ENCODE data around the gene MOK.

Gene MOK

GRCh38 chr14:102283631-102284129 lies 21.3 kb downstream of the MOK start:
- DNase-seq (ENCODE audit: low read depth), result no peak

- DNase-seq (ENCODE audit: low read depth), result no peak
These were observed 22.1 kb downstream of the MOK start for GRCh38 chr14:102282751-102283465.

GRCh38 chr14:102280376-102280962 lies 24.5 kb downstream of the MOK start:
- peak; percentile 99 for DNase-seq (ENCODE audit: low read depth)

GRCh38 chr14:102279688-102280348 lies 25.1 kb downstream of the MOK start:
- peak; percentile 99 for DNase-seq (ENCODE audit: low read depth)

GRCh38 chr14:102279282-102279681 lies 25.7 kb downstream of the MOK start:
- DNase-seq (ENCODE audit: low read depth), result no peak

GRCh38 chr14:102278631-102278935 lies 26.4 kb downstream of the MOK start:
- DNase-seq (ENCODE audit: low read depth), result no peak

GRCh38 chr14:102277874-102278630 lies 26.9 kb downstream of the MOK start:
- DNase-seq (ENCODE audit: low read depth), result no peak

GRCh38 chr14:102275866-102276265 lies 29.1 kb downstream of the MOK start:
- DNase-seq (ENCODE audit: low read depth), result no peak

- no peak for DNase-seq (ENCODE audit: low read depth)
These were observed 32.6 kb downstream of the MOK start for GRCh38 chr14:102272392-102272791.

- no peak for DNase-seq (ENCODE audit: low read depth)
These were observed 40.2 kb downstream of the MOK start for GRCh38 chr14:102264775-102265174.

- DNase-seq (ENCODE audit: low read depth), result no peak
These were observed 40.6 kb downstream of the MOK start for GRCh38 chr14:102264355-102264754.

GRCh38 chr14:102262929-102263462 lies 42.0 kb downstream of the MOK start:
- no peak for DNase-seq (ENCODE audit: low read depth)

GRCh38 chr14:102258136-102258535 lies 46.8 kb downstream of the MOK start:
- no peak for DNase-seq (ENCODE audit: low read depth)

- DNase-seq (ENCODE audit: low read depth), result no peak
These were observed 48.2 kb downstream of the MOK start for GRCh38 chr14:102256716-102257115.

GRCh38 chr14:102255401-102256190 lies 49.4 kb downstream of the MOK start:
- DNase-seq (ENCODE audit: low read depth), result no peak

- DNase-seq (ENCODE audit: low read depth), result no peak
These were observed 51.8 kb downstream of the MOK start for GRCh38 chr14:102252834-102253801.

- no peak for DNase-seq (ENCODE audit: low read depth)
These were observed 53.8 kb downstream of the MOK start for GRCh38 chr14:102251161-102251560.

GRCh38 chr14:102250636-102251035 lies 54.3 kb downstream of the MOK start:
- DNase-seq (ENCODE audit: low read depth), result no peak

GRCh38 chr14:102249981-102250380 lies 55.0 kb downstream of the MOK start:
- DNase-seq (ENCODE audit: low read depth), result no peak

GRCh38 chr14:102249041-102249440 lies 55.9 kb downstream of the MOK start:
- no peak for DNase-seq (ENCODE audit: low read depth)

All from GM04503 (cell line).